GM12878 (cell line): Measurements from ENCODE around the gene COL19A1. TPM values are rescaled to one million over a fixed set of nuclear protein-coding genes. Genes with fewer than 3 reads are reported as not detected.

Source experiments
- ATAC-seq: fragments of 200-7000 bp; cut with Tn5 transposase; 3 replicates; pipeline ENCODE4 v1.9.1; 2020; ENCODE audit warnings: mild to moderate bottlenecking, moderate library complexity
- BruUV-seq: library from RNA; stranded (reverse); fragments of 400-500 nt; replicated peaks from 2 replicates; lab custom pipeline; 2021; lab: Mats Ljungman, UMichigan
- CTCF ChIA-PET: fragments of 300-600 bp; sonication (Branson Sonifier 250); formaldehyde crosslinking; extraction: SDS; loops from one replicate; lab custom pipeline; 2021; ENCODE audit warnings: inconsistent platforms; lab: Yijun Ruan, JAX
- POLR2A ChIA-PET: fragments of 350-600 bp; formaldehyde crosslinking; extraction: SDS; loops from one replicate; lab custom pipeline; 2021; ENCODE audit warnings: inconsistent platforms; lab: Charles Lee
- RAD21 ChIA-PET: fragments of 300-600 bp; sonication (Branson Sonifier 250); formaldehyde crosslinking; loops from one replicate; lab custom pipeline; 2023; ENCODE audit warnings: antibody characterized with exemption; ENCODE audit not compliant: unreplicated experiment; lab: Charles Lee
- SMC1A ChIA-PET: fragments of 300-600 bp; sonication (Branson Sonifier 250); formaldehyde crosslinking; loops from one replicate; lab custom pipeline; 2023; ENCODE audit not compliant: unreplicated experiment, uncharacterized antibody; lab: Charles Lee
- DNase-seq: peaks from one replicate; pipeline ENCODE4 v3.0.0-alpha.2; 2011; ENCODE audit warnings: low read depth, low spot score
- FAIRE-seq: peaks from 3 replicates; lab custom pipeline; 2011; peaks lifted over from hg19 to GRCh38; lab: Jason Lieb, UNC
- H2AFZ ChIP-seq: 2 replicates; pipeline ENCODE4 v1.6.0; 2011; ENCODE audit warnings: low read depth, low read length, control low read depth; ENCODE audit not compliant: control insufficient read depth
- H3K27ac ChIP-seq: 2 replicates; pipeline ENCODE4 v1.5.1; 2011; ENCODE audit warnings: control low read depth; ENCODE audit not compliant: control insufficient read depth, insufficient read depth
- H3K27me3 ChIP-seq, 2 experiments: replicated peaks in 1 of 2; 2 replicates each; pipeline versions ENCODE4 v1.6.0 to v1.6.1; 2011; ENCODE audit warnings: low read length in 1 of 2; ENCODE audit not compliant: control insufficient read depth in 2 of 2, insufficient read depth in 2 of 2
- H3K36me3 ChIP-seq, 2 experiments: 2 replicates each; pipeline ENCODE4 v1.5.1; 2011; ENCODE audit warnings: low read length in 1 of 2; ENCODE audit not compliant: control insufficient read depth in 2 of 2, insufficient read depth in 2 of 2
- H3K4me1 ChIP-seq: 2 replicates; pipeline ENCODE4 v1.6.1; 2011; ENCODE audit warnings: mild to moderate bottlenecking, low read length, moderate library complexity, mixed read lengths; ENCODE audit not compliant: control insufficient read depth, insufficient read depth
- H3K4me2 ChIP-seq: 2 replicates; pipeline ENCODE4 v1.6.0; 2011; ENCODE audit warnings: control low read depth; ENCODE audit not compliant: control insufficient read depth, insufficient read depth
- H3K4me3 ChIP-seq: fragments of 200-600 bp; sonication (generic); 2 replicates; pipeline ENCODE4 v1.5.1; 2016
- H3K79me2 ChIP-seq: 2 replicates; pipeline ENCODE4 v1.6.0; 2011; ENCODE audit warnings: low read length; ENCODE audit not compliant: control insufficient read depth, insufficient read depth
- H3K9ac ChIP-seq: 2 replicates; pipeline ENCODE4 v1.8.0; 2011; ENCODE audit warnings: low read length, control low read depth, mixed read lengths; ENCODE audit not compliant: control insufficient read depth, insufficient read depth
- H3K9me3 ChIP-seq: replicated peaks from 3 replicates; pipeline ENCODE4 v1.5.1; 2011; ENCODE audit warnings: mild to moderate bottlenecking, low read length; ENCODE audit not compliant: control insufficient read depth, insufficient read depth
- H4K20me1 ChIP-seq: 2 replicates; pipeline ENCODE4 v1.6.0; 2011; ENCODE audit not compliant: control insufficient read depth, insufficient read depth
- CEBPB ChIP-seq, 2 experiments: fragments of 150-350 bp in 1 of 2; IDR thresholded peaks; 2 replicates each; pipeline ENCODE4 v1.6.1; 2012 to 2014; ENCODE audit warnings: low read depth in 2 of 2, low read length in 2 of 2, borderline replicate concordance in 1 of 2, inconsistent platforms in 1 of 2
- CHD1 ChIP-seq: IDR thresholded peaks from 2 replicates; pipeline ENCODE4 v1.6.1; 2012; ENCODE audit warnings: low read depth, low read length, improper control_type of control experiment
- DPF2 ChIP-seq: fragments of 450-650 bp; IDR thresholded peaks from 2 replicates; pipeline ENCODE4 v1.6.1; 2017; ENCODE audit warnings: mild to moderate bottlenecking
- ETV6 ChIP-seq, 2 experiments: fragments of 450-650 bp in 1 of 2; IDR thresholded peaks in 1 of 2; conservative IDR thresholded peaks in 1 of 2; 2 replicates each; pipeline ENCODE4 v1.6.1; 2014; ENCODE audit warnings: antibody characterized with exemption in 1 of 2, borderline replicate concordance in 1 of 2, low read depth in 1 of 2, mild to moderate bottlenecking in 1 of 2, moderate library complexity in 1 of 2
- IRF4 ChIP-seq: IDR thresholded peaks from 2 replicates; pipeline ENCODE4 v1.6.1; 2011; ENCODE audit warnings: low read depth, low read length
- MEF2B ChIP-seq: fragments of 450-650 bp; IDR thresholded peaks from 2 replicates; pipeline ENCODE4 v1.6.1; 2018; ENCODE audit warnings: mild to moderate bottlenecking, moderate library complexity; ENCODE audit not compliant: partially characterized antibody, poor library complexity, severe bottlenecking
- NFIC ChIP-seq: IDR thresholded peaks from 2 replicates; pipeline ENCODE4 v1.6.1; 2012; ENCODE audit warnings: low read depth, mild to moderate bottlenecking, inconsistent platforms, low read length, moderate library complexity
- NFYA ChIP-seq: IDR thresholded peaks from 2 replicates; pipeline ENCODE4 v1.6.1; 2011; ENCODE audit warnings: low read depth, mild to moderate bottlenecking, low read length, improper control_type of control experiment, borderline replicate concordance
- PAX8 ChIP-seq: fragments of 450-650 bp; IDR thresholded peaks from 2 replicates; pipeline ENCODE4 v1.6.1; 2017; ENCODE audit warnings: mild to moderate bottlenecking, moderate library complexity
- WGBS: methylation state at CpG from one replicate; pipeline ENCODE4 v1.1.6; 2016; ENCODE audit warnings: low lambda C conversion rate; ENCODE audit not compliant: insufficient replicate concordance, insufficient coverage; ENCODE audit errors: missing lambda C conversion rate; 5-methylcytosine and 5-hydroxymethylcytosine counted together
- in situ Hi-C: fragments of 300-500 bp; cut with MboI; formaldehyde crosslinking; loops from 9 replicates; pipeline ENCODE4 v1.14.3; 2018; ENCODE audit warnings: mixed read lengths
- intact Hi-C: fragments of 100-400 bp; cut with micrococcal nuclease; formaldehyde crosslinking; loops from one replicate; pipeline ENCODE4 v1.14.2; 2022; ENCODE audit not compliant: unreplicated experiment
- polyA plus RNA-seq, 11 experiments: library from polyadenylated mRNA; depleted of rRNA in 4 of 11; unstranded in 6 of 11; stranded (reverse) in 5 of 11; fragments of >200 nt; fragmentation: Nextera tagmentation in 4 of 11; fragmentation: Illumina TruSeq in 1 of 11; extraction: Ambion mirVana in 4 of 11; extraction: Trizol in 1 of 11; gene quantifications; 1 replicate in 1 of 11; 2 replicates in 10 of 11; pipeline versions ENCODE4 v1.2.1 to v1.2.3, GENCODE V29; 2011 to 2016; ENCODE audit warnings: inconsistent platforms in 2 of 11, missing spikeins in 2 of 11, low read depth in 1 of 11
- total RNA-seq, 4 experiments: library from RNA; depleted of rRNA in 3 of 4; stranded (reverse); fragments of >200 nt in 3 of 4; fragmentation: Illumina TruSeq in 1 of 4; extraction: Trizol in 1 of 4; gene quantifications; 2 replicates each; pipeline versions ENCODE4 v1.2.1 to v1.2.3, GENCODE V29; 2013 to 2021
- TF ChIP-seq, protein P1 (sequence below): fragments of 450-650 bp; IDR thresholded peaks from 2 replicates; pipeline ENCODE4 v1.6.1; 2017; ENCODE audit warnings: antibody characterized with exemption, mild to moderate bottlenecking, moderate library complexity
- TF ChIP-seq, protein P2 (sequence below): fragments of 450-650 bp; IDR thresholded peaks from 2 replicates; pipeline ENCODE4 v1.6.1; 2018; ENCODE audit warnings: borderline replicate concordance, mild to moderate bottlenecking; ENCODE audit not compliant: partially characterized antibody
- TF ChIP-seq, protein P3 (sequence below): IDR thresholded peaks from 2 replicates; pipeline ENCODE4 v1.6.1; 2012; ENCODE audit warnings: low read depth, low read length, improper control_type of control experiment

The COL19A1 gene
- total and polyA plus RNA-seq, 10 of the 15 experiments (the other 5 are each of a cell fraction or from before 2014, with no cell fraction given), result 1.1 to 13.5 (median 4.1) TPM

DNA sequence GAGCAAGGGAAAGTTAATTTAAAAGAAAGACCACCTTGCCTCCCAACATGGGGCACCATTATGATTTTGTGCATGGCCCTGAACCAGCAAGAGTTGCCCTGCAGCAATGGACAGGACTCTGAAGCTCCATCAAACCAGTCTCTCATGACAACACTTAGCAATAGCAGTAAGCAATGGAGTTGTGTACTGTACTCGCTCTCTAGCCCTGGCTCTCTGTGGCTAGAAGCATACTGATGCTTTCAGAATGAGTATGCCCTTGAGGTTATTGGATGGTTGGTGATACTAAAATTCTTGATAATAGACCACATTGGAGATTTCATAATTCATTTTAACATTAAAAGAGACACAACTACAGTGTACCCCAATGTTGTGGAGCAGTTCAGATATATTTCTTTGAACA, 46.3 kb upstream of the COL19A1 start (continued):
- TF ChIP-seq, protein P1, sequence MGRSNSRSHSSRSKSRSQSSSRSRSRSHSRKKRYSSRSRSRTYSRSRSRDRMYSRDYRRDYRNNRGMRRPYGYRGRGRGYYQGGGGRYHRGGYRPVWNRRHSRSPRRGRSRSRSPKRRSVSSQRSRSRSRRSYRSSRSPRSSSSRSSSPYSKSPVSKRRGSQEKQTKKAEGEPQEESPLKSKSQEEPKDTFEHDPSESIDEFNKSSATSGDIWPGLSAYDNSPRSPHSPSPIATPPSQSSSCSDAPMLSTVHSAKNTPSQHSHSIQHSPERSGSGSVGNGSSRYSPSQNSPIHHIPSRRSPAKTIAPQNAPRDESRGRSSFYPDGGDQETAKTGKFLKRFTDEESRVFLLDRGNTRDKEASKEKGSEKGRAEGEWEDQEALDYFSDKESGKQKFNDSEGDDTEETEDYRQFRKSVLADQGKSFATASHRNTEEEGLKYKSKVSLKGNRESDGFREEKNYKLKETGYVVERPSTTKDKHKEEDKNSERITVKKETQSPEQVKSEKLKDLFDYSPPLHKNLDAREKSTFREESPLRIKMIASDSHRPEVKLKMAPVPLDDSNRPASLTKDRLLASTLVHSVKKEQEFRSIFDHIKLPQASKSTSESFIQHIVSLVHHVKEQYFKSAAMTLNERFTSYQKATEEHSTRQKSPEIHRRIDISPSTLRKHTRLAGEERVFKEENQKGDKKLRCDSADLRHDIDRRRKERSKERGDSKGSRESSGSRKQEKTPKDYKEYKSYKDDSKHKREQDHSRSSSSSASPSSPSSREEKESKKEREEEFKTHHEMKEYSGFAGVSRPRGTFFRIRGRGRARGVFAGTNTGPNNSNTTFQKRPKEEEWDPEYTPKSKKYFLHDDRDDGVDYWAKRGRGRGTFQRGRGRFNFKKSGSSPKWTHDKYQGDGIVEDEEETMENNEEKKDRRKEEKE, result no peak
- TF ChIP-seq NFIC, result no peak
- TF ChIP-seq IRF4, result peak; percentile 45; the same call in 1 of the 2 replicates
- TF ChIP-seq CEBPB (IDR thresholded peaks at IDR 0.05; ENCODE audit: borderline replicate concordance in 1 of 2, low read depth in 2 of 2, low read length in 2 of 2), result no peak

DNA sequence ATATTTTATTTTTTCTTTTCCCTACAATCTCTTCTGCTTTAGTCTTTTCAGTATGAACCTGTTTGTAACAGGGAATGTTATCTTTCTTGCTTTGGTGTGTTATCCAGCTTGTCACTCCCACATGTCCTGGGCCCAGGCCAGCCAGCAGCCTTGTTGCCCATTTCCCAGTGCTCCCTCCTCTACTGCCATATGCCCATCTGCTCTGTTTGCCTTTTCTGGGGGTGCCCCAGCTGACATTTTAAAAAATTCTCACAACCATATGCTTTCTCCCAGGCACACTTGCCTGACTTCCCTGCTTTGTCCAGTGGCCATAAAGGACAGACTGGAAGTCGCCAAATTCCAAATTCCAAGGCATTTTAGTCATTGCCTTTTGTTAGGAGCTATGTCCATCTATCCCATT, 45.9 kb upstream of the COL19A1 start:
- Histone ChIP-seq H3K36me3 (no peaks in the 10 kb centered on the region), H2AFZ (no peak overlapping the region), H3K4me2 (no peak overlapping the region), H3K9ac (no peak overlapping the region), H3K27me3 (no peaks in the 10 kb centered on the region), H3K79me2 (no peaks in the 10 kb centered on the region; the same call in 1 of the 2 replicates), H4K20me1 (no peaks in the 10 kb centered on the region), H3K4me3 (no peak overlapping the region), H3K4me1 (peaks cover 14% of the 10 kb centered on the region), H3K9me3 (no peaks in the 10 kb centered on the region), H3K27ac (no peak overlapping the region)
- SMC1A ChIA-PET, result interaction anchor here (1.2 to 3.2 kb wide), 2 partner anchors 14 to 94 kb away, joined by 3 to 10 read pairs; no protein-coding TSS in a partner anchor
- no peak for FAIRE-seq
- no TSS peak for BruUV-seq
- no peak for ATAC-seq
- POLR2A ChIA-PET, result interaction anchor here (0.6 kb wide), 1 partner anchor 11 kb away, joined by 3 read pairs; no protein-coding TSS in a partner anchor
- intact Hi-C loops, result no loop called here
- 67% methylated on average over 1 of the region's 1 CpG for WGBS
- RAD21 ChIA-PET, result interaction anchor here (0.6 kb wide), 1 partner anchor 27 kb away, joined by 3 read pairs; no protein-coding TSS in a partner anchor
- no peak for DNase-seq
- CTCF ChIA-PET, result no interaction called here
- in situ Hi-C loops, result no loop called here
- TF ChIP-seq, protein P2, sequence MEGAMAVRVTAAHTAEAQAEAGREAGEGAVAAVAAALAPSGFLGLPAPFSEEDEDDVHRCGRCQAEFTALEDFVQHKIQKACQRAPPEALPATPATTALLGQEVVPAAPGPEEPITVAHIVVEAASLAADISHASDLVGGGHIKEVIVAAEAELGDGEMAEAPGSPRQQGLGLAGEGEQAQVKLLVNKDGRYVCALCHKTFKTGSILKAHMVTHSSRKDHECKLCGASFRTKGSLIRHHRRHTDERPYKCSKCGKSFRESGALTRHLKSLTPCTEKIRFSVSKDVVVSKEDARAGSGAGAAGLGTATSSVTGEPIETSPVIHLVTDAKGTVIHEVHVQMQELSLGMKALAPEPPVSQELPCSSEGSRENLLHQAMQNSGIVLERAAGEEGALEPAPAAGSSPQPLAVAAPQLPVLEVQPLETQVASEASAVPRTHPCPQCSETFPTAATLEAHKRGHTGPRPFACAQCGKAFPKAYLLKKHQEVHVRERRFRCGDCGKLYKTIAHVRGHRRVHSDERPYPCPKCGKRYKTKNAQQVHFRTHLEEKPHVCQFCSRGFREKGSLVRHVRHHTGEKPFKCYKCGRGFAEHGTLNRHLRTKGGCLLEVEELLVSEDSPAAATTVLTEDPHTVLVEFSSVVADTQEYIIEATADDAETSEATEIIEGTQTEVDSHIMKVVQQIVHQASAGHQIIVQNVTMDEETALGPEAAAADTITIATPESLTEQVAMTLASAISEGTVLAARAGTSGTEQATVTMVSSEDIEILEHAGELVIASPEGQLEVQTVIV, result no peak
- TF ChIP-seq, protein P3, sequence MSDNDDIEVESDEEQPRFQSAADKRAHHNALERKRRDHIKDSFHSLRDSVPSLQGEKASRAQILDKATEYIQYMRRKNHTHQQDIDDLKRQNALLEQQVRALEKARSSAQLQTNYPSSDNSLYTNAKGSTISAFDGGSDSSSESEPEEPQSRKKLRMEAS, result no peak
- TF ChIP-seq NFYA, result no peak
- no peak for TF ChIP-seq PAX8
- TF ChIP-seq MEF2B, result no peak
- no peak for TF ChIP-seq CHD1
- TF ChIP-seq ETV6 (conservative IDR thresholded peaks at IDR 0.05 in 1 of 2, IDR thresholded peaks at IDR 0.05 in 1 of 2; ENCODE audit: borderline replicate concordance in 1 of 2, low read depth in 1 of 2), result no peak
- no peak for TF ChIP-seq DPF2
